Measurements from ENCODE around the gene LIPH. TPM values are rescaled to one million over a fixed set of nuclear protein-coding genes. Genes with fewer than 3 reads are reported as not detected.

The LIPH gene
- total RNA-seq, 4 donors from 2014 or later: 31.6 to 115 (median 74.7) TPM

DNA sequence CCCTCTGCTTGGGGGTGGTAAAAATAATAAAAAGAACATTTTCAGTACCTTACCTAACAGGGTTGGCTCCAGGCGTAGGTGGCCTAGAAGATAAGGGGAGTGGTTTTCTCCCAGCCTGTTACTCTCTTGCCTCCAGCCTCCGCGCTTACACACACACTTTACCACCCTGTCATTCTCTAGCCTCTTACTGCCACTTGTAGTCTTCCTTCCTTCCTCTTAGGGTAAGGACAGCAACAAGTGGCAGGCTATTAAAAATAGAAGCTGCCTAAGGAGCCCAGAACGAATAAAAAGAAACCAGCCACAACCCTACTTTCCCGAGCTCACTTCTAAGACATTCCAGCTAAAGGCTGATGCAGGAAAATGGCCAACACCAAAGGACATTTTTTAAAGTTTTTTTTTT lies 9.6 kb upstream of the LIPH start:
- Histone ChIP-seq H3K4me3 (no peak overlapping the region), H3K27me3 (no peaks in the 10 kb centered on the region), H3K27ac (peak overlapping the region; percentile 47 to 82 (median 60)), H3K36me3 (no peaks in the 10 kb centered on the region), H3K9me3 (no peaks in the 10 kb centered on the region), H3K4me1 (peaks cover 0 to 36% (median 9%) of the 10 kb centered on the region in 4 donors)
- WGBS, 2 donors (ENCODE audit: low coverage in 1 of 2): 48 to 60% methylated on average over 1 to 5 of the region's 5 CpGs
- intact Hi-C loops (cut with DNase I; ENCODE audit: low total_unique reads): no loop called here
- in situ Hi-C loops (cut with MboI; ENCODE audit: low pct_ligation_motif_present in 1 of 4, low pct_unique_long_range_greater_than_20kb in 1 of 4, low sequenced_read_pairs in 3 of 4): no loop called here
- DNase-seq: no peak
- TF ChIP-seq POLR2AphosphoS5 (IDR thresholded peaks at IDR 0.05) (no peak), POLR2A (IDR thresholded peaks at IDR 0.05) (no peak)
- TF ChIP-seq, protein P1, sequence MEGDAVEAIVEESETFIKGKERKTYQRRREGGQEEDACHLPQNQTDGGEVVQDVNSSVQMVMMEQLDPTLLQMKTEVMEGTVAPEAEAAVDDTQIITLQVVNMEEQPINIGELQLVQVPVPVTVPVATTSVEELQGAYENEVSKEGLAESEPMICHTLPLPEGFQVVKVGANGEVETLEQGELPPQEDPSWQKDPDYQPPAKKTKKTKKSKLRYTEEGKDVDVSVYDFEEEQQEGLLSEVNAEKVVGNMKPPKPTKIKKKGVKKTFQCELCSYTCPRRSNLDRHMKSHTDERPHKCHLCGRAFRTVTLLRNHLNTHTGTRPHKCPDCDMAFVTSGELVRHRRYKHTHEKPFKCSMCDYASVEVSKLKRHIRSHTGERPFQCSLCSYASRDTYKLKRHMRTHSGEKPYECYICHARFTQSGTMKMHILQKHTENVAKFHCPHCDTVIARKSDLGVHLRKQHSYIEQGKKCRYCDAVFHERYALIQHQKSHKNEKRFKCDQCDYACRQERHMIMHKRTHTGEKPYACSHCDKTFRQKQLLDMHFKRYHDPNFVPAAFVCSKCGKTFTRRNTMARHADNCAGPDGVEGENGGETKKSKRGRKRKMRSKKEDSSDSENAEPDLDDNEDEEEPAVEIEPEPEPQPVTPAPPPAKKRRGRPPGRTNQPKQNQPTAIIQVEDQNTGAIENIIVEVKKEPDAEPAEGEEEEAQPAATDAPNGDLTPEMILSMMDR (IDR thresholded peaks at IDR 0.05): no peak

DNA sequence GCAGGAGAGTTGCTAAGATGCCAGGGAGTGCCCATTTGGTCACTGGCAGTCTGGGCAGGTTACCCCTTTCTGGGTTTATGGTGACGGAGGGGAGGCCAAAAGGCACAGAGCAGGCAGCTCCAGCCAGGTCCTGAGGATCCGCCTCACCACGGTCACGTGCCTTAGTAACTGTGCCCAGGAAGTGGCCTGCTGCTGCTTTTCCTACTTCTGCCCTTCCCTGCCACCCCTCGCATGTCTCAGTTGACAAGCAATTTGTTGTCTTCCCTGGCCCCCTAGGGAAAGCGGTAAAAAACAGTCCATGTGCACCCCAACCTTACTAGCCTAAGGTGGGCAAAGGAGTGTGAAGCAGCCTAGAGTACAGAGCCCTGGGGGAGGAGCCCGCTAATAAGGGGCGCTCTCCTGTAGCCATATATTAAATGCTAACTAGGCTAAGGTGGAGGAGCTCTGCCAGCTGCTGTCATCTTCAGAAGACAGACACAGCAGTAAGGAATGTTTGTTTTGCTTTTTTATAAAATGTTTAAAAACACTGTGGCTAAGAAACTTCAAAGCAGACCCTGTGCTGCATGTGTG lies 9.1 kb upstream of the LIPH start:
- H3K9me3 ChIP-seq: no peaks in the 10 kb centered on the region
- H3K4me1 ChIP-seq: peaks cover 0 to 41% (median 11%) of the 10 kb centered on the region in 4 donors
- no peaks in the 10 kb centered on the region for H3K27me3 ChIP-seq
- DNase-seq: peak; percentile 58
- 70% methylated on average over 8 of the region's 8 CpGs; no CpG with 5 or more reads in 1 of the 2 donors for WGBS, 2 donors (ENCODE audit: low coverage in 1 of 2)
- no peak overlapping the region for H3K4me3 ChIP-seq
- intact Hi-C loops (cut with DNase I; ENCODE audit: low total_unique reads) (no loop called here), in situ Hi-C loops (cut with MboI; ENCODE audit: low pct_ligation_motif_present in 1 of 4, low pct_unique_long_range_greater_than_20kb in 1 of 4, low sequenced_read_pairs in 3 of 4) (no loop called here)
- peak overlapping the region; percentile 47 to 82 (median 60) for H3K27ac ChIP-seq
- TF ChIP-seq, protein P1 (IDR thresholded peaks at IDR 0.05): no peak
- peak; percentile 26 for TF ChIP-seq POLR2A (IDR thresholded peaks at IDR 0.05)
- H3K36me3 ChIP-seq: no peaks in the 10 kb centered on the region

DNA sequence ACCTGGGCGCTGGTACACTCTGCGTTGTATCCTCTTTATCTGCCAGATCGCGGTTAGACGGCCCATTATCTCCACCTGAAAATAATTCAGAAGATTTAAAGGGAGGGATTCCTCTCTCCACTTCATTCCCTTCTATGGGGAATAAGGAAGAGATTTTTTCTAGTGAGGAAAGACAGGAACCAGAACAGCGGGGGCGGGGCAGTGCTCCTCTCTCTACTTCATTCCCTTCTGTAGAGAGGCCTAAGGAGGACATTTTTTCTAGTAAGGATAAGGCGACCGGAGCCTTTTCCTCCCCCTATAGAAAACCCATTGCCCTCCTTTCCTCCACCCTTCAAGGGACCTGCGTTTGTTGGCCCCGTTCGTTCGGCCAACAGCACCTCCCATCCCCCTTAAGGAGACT lies 8.3 kb upstream of the LIPH start:
- Histone ChIP-seq H3K4me1 (peaks cover 0 to 49% (median 16%) of the 10 kb centered on the region in 4 donors), H3K4me3 (no peak overlapping the region), H3K27ac (peak overlapping the region; percentile 47 to 82 (median 60)), H3K9me3 (no peaks in the 10 kb centered on the region), H3K36me3 (no peaks in the 10 kb centered on the region), H3K27me3 (no peaks in the 10 kb centered on the region)
- intact Hi-C loops (cut with DNase I; ENCODE audit: low total_unique reads) (no loop called here), in situ Hi-C loops (cut with MboI; ENCODE audit: low pct_ligation_motif_present in 1 of 4, low pct_unique_long_range_greater_than_20kb in 1 of 4, low sequenced_read_pairs in 3 of 4) (no loop called here)
- no peak for DNase-seq
- TF ChIP-seq EP300 (IDR thresholded peaks at IDR 0.05; ENCODE audit: low read depth) (no peak), POLR2A (IDR thresholded peaks at IDR 0.05) (no peak), POLR2AphosphoS5 (IDR thresholded peaks at IDR 0.05) (no peak)
- TF ChIP-seq, protein P1 (IDR thresholded peaks at IDR 0.05): no peak
- 94 to 96% methylated on average over 8 to 13 of the region's 13 CpGs for WGBS, 2 donors (ENCODE audit: low coverage in 1 of 2)

DNA sequence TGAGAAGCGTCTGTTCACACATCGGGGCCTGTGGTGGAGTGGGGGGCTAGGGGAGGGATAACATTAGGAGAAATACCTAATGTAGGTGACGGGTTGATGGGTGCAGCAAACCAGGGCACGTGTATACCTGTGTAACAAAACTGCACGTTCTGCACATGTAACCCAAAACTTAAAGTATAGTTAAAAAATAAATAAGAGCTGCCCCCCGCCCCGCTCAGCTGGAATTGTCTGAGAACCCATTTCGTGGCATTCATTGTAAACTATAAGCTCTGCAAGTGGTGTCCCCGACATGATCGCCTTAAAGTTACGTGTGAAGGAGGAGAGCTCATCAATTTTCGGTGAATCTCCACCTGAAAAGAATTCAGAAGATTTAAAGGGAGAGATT lies 7.3 kb upstream of the LIPH start:
- no peaks in the 10 kb centered on the region for H3K27me3 ChIP-seq
- H3K27ac ChIP-seq: peak overlapping the region in 3 of 4 donors; percentile 87 to 89 (median 88)
- H3K36me3 ChIP-seq: no peaks in the 10 kb centered on the region
- H3K4me3 ChIP-seq: no peak overlapping the region
- no peak for DNase-seq
- in situ Hi-C loops (cut with MboI; ENCODE audit: low pct_ligation_motif_present in 1 of 4, low pct_unique_long_range_greater_than_20kb in 1 of 4, low sequenced_read_pairs in 3 of 4) (no loop called here), intact Hi-C loops (cut with DNase I; ENCODE audit: low total_unique reads) (no loop called here)
- H3K4me1 ChIP-seq: peaks cover 0 to 57% (median 18%) of the 10 kb centered on the region in 4 donors
- 80 to 81% methylated on average over 10 to 12 of the region's 12 CpGs for WGBS, 2 donors (ENCODE audit: low coverage in 1 of 2)
- no peaks in the 10 kb centered on the region for H3K9me3 ChIP-seq
- TF ChIP-seq POLR2A (IDR thresholded peaks at IDR 0.05) (no peak), POLR2AphosphoS5 (IDR thresholded peaks at IDR 0.05) (no peak)

DNA sequence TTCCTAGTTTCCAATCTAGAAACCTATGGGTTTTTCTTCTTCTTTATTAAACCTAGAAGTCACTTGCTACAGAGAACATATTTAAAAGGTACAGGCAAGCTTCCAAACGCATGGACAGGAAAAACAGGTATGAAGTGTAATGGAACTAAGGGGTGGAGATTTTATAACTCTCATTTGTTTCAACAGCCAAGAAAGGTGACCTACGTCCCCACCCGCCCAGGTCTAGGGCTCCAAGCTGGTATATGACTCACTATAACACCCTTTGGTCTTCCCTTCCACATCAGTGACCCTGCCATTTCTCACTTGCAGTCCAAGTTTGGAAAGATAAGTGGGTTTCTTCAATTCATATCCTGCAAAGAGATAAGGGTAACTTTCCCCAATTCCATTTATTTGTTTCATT lies 6.0 kb upstream of the LIPH start:
- intact Hi-C loops (cut with DNase I; ENCODE audit: low total_unique reads): no loop called here
- peak; percentile 85 for DNase-seq
- no peak for TF ChIP-seq POLR2A (IDR thresholded peaks at IDR 0.05)
- TF ChIP-seq EP300 (IDR thresholded peaks at IDR 0.05; ENCODE audit: low read depth): peak; percentile 91
- TF ChIP-seq POLR2AphosphoS5 (IDR thresholded peaks at IDR 0.05): peak in 2 of 3 donors; percentile 76 to 82
- TF ChIP-seq, protein P1 (IDR thresholded peaks at IDR 0.05): no peak
- Histone ChIP-seq H3K27me3 (no peaks in the 10 kb centered on the region), H3K4me3 (peak overlapping the region in 1 of 4 donors; percentile 39), H3K36me3 (no peaks in the 10 kb centered on the region), H3K9me3 (no peaks in the 10 kb centered on the region), H3K4me1 (peaks cover 0 to 70% (median 23%) of the 10 kb centered on the region in 4 donors), H3K27ac (peak overlapping the region; percentile 84 to 89 (median 88))
- in situ Hi-C loops (cut with MboI; ENCODE audit: low pct_ligation_motif_present in 1 of 4, low pct_unique_long_range_greater_than_20kb in 1 of 4, low sequenced_read_pairs in 3 of 4): no loop called here
- WGBS, 2 donors (ENCODE audit: low coverage in 1 of 2): 37 to 62% methylated on average over 3 of the region's 3 CpGs

All from transverse colon (tissue), 4 donors.